ENCODE data around the gene ADAM23.

Gene ADAM23

DNA sequence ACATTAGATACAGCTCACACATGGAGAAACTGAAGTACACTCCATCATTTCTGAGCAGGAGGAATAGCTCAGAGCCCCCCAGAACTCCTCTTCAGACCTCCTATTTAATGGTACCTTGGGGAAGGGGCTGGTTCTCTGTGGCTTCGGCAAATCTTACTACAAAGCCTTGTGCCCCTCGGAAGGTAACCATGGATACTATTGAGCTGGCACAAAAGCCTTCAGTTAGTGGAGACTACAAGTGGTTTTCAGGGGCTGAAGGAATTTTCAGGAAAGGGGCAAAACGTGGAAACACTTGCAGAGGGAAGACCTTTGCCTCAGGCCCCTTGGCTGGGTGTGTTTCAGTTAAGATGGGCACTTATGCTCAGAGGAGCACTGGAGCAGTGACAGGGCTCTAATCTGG lies 197.9 kb downstream of the ADAM23 start:
- Histone ChIP-seq H3K4me3 (ENCODE audit: insufficient read depth, low read length, poor library complexity, severe bottlenecking) (no peak overlapping the region), H3F3A (ENCODE audit: insufficient read depth) (no peaks in the 10 kb centered on the region), H2AFZ (ENCODE audit: low read depth, low read length, severe bottlenecking) (no peak overlapping the region), H3K36me3 (ENCODE audit: low read length) (no peaks in the 10 kb centered on the region), H3K9ac (ENCODE audit: low read length) (no peak overlapping the region), H3K9me2 (replicated peaks; ENCODE audit: insufficient read depth, low read length) (no peaks in the 10 kb centered on the region), H3K27ac (ENCODE audit: low read depth, low read length) (no peak overlapping the region), H4K20me1 (ENCODE audit: low read depth, low read length) (no peaks in the 10 kb centered on the region), H3K27me3 (ENCODE audit: low read length) (no peaks in the 10 kb centered on the region), H3K9me3 (ENCODE audit: insufficient read depth, low read length) (no peaks in the 10 kb centered on the region), H3K4me2 (ENCODE audit: low read depth, low read length, poor library complexity, severe bottlenecking) (no peak overlapping the region), H3K79me2 (ENCODE audit: insufficient read depth, low read length) (no peaks in the 10 kb centered on the region)
- TF ChIP-seq, protein P1, sequence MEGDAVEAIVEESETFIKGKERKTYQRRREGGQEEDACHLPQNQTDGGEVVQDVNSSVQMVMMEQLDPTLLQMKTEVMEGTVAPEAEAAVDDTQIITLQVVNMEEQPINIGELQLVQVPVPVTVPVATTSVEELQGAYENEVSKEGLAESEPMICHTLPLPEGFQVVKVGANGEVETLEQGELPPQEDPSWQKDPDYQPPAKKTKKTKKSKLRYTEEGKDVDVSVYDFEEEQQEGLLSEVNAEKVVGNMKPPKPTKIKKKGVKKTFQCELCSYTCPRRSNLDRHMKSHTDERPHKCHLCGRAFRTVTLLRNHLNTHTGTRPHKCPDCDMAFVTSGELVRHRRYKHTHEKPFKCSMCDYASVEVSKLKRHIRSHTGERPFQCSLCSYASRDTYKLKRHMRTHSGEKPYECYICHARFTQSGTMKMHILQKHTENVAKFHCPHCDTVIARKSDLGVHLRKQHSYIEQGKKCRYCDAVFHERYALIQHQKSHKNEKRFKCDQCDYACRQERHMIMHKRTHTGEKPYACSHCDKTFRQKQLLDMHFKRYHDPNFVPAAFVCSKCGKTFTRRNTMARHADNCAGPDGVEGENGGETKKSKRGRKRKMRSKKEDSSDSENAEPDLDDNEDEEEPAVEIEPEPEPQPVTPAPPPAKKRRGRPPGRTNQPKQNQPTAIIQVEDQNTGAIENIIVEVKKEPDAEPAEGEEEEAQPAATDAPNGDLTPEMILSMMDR (IDR thresholded peaks at IDR 0.05; ENCODE audit: insufficient read depth, low read length, poor library complexity, severe bottlenecking) = no peak
- no peak for TF ChIP-seq EZH2phosphoT487 (conservative IDR thresholded peaks at IDR 0.05; ENCODE audit: low read length)

DNA sequence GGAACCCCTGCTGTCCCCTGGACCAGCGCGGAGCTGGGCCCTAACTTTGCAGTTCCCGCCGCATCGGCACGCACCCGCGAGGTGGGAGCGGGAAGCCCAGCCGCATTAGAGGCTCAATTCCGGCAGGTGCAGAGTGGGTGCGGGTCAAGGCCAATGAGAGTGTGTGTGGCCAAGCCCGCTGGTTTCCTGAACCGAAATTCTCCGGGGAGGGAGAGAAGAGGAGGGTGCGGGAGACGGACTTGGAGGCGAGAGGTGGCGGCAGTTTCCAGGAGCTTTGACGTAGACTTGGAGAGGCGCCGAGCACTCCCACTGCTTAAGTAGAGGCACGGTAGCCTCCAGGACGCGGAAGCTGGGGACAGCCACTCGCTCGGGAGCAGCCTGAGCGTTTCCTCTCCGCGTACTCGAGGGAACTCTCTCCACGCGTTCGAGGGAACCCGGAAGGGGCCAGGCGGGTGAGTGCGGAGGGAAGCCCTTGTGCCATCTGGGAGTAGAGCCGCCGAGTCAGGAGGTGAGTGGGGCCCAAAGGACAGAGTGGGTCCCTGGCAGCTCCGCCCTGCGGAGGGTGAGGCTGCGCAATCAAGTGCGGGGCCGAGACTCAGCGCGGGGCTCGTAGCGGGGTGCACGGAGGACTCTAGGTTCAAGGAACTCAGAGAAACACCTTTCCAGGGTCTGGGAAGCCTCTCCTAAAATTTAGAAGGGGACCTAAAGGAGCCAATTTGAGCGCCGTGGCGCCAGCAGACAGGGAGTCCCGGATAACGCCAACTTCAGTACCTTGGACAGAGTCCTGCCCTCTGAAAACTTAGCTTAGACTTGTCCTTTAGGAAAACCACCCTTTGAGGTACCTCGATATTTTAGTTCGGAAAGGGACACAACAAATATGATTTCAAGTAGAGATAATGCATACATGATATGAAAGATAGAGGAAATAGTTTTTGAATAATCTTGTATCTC lies 199.0 kb downstream of the ADAM23 start, which contains the start of gene FAM237A:
TSS of gene FAM237A (plus strand) at position 413 of the 951 bp plus-strand sequence. CDS start 1,750 bp downstream, outside the sequence.
- Histone ChIP-seq H3K9me3 (ENCODE audit: insufficient read depth, low read length) (no peaks in the 10 kb centered on the region), H3K36me3 (ENCODE audit: low read length) (no peaks in the 10 kb centered on the region), H3K4me3 (ENCODE audit: insufficient read depth, low read length, poor library complexity, severe bottlenecking) (no peak within 1 kb of the TSS), H4K20me1 (ENCODE audit: low read depth, low read length) (no peaks in the 10 kb centered on the region), H3K27ac (ENCODE audit: low read depth, low read length) (no peak within 1 kb of the TSS), H3K9ac (ENCODE audit: low read length) (no peak within 1 kb of the TSS), H2AFZ (ENCODE audit: low read depth, low read length, severe bottlenecking) (no peak within 1 kb of the TSS), H3K4me2 (ENCODE audit: low read depth, low read length, poor library complexity, severe bottlenecking) (no peak within 1 kb of the TSS), H3K9me2 (replicated peaks; ENCODE audit: insufficient read depth, low read length) (no peaks in the 10 kb centered on the region), H3K79me2 (ENCODE audit: insufficient read depth, low read length) (no peaks in the 10 kb centered on the region), H3K27me3 (ENCODE audit: low read length) (no peaks in the 10 kb centered on the region), H3F3A (ENCODE audit: insufficient read depth) (no peaks in the 10 kb centered on the region)
- TF ChIP-seq, protein P1 (IDR thresholded peaks at IDR 0.05; ENCODE audit: insufficient read depth, low read length, poor library complexity, severe bottlenecking) = no peak
- no peak for TF ChIP-seq EZH2phosphoT487 (conservative IDR thresholded peaks at IDR 0.05; ENCODE audit: low read length)

DNA sequence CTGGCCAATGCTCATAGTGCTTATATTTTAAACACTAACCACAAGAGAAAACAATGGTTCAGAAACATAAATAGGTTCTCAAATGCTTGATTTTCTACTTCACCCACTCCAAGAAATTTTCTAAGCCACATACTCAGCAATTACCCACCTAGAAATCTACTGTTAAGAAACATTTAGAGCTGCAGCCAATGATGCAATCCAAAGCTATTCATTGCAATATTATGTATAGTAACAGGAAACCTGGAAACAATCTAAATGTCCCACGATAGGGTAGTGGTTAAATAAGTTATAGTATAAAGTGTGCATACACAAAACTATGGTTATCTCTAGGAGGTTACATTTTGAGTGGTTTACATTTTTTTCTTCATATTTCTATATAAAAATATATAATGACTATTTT lies 204.7 kb downstream of the ADAM23 start:
- no peaks in the 10 kb centered on the region for H3K9me2 ChIP-seq (replicated peaks; ENCODE audit: insufficient read depth, low read length)
- TF ChIP-seq, protein P1 (IDR thresholded peaks at IDR 0.05; ENCODE audit: insufficient read depth, low read length, poor library complexity, severe bottlenecking) = no peak
- TF ChIP-seq EZH2phosphoT487 (conservative IDR thresholded peaks at IDR 0.05; ENCODE audit: low read length) = no peak
- no peaks in the 10 kb centered on the region for H3K36me3 ChIP-seq (ENCODE audit: low read length)
- no peaks in the 10 kb centered on the region for H3K79me2 ChIP-seq (ENCODE audit: insufficient read depth, low read length)
- H3K9ac ChIP-seq (ENCODE audit: low read length) = no peak overlapping the region
- H3K27me3 ChIP-seq (ENCODE audit: low read length) = no peaks in the 10 kb centered on the region
- no peak overlapping the region for H2AFZ ChIP-seq (ENCODE audit: low read depth, low read length, severe bottlenecking)
- no peaks in the 10 kb centered on the region for H3K9me3 ChIP-seq (ENCODE audit: insufficient read depth, low read length)
- H3F3A ChIP-seq (ENCODE audit: insufficient read depth) = no peaks in the 10 kb centered on the region
- H3K4me2 ChIP-seq (ENCODE audit: low read depth, low read length, poor library complexity, severe bottlenecking) = no peak overlapping the region
- no peak overlapping the region for H3K27ac ChIP-seq (ENCODE audit: low read depth, low read length)
- H4K20me1 ChIP-seq (ENCODE audit: low read depth, low read length) = no peaks in the 10 kb centered on the region
- no peak overlapping the region for H3K4me3 ChIP-seq (ENCODE audit: insufficient read depth, low read length, poor library complexity, severe bottlenecking)
